LNCAP (cell line): ENCODE data around the gene ELMO1.

Experiments
- TF ChIP-seq, protein P1 (sequence below): fragments of 450-650 bp; IDR thresholded peaks from 2 replicates; pipeline ENCODE4 v1.5.1; 2017; ENCODE audit warnings: mild to moderate bottlenecking

Gene ELMO1

DNA sequence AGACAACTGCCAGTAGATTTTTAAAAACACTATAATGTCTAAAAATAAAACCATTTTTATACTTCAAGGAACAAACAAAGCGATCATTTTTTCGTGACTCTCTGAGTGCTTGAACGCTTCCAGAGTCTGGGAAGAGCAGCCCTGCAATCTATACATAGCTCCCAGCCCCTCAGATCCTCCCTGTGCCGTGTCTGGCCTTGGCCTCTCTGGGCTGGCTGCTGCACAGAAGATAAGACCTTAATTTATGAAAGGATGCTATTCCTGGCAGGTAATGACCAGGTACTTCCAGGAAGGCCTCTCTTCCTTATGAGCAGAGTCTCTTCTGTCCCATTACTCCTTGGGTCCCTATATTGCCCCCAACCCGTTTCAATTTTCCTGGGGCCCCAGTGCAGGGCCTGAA is 523.5 kb downstream of the ELMO1 start:
- TF ChIP-seq, protein P1, sequence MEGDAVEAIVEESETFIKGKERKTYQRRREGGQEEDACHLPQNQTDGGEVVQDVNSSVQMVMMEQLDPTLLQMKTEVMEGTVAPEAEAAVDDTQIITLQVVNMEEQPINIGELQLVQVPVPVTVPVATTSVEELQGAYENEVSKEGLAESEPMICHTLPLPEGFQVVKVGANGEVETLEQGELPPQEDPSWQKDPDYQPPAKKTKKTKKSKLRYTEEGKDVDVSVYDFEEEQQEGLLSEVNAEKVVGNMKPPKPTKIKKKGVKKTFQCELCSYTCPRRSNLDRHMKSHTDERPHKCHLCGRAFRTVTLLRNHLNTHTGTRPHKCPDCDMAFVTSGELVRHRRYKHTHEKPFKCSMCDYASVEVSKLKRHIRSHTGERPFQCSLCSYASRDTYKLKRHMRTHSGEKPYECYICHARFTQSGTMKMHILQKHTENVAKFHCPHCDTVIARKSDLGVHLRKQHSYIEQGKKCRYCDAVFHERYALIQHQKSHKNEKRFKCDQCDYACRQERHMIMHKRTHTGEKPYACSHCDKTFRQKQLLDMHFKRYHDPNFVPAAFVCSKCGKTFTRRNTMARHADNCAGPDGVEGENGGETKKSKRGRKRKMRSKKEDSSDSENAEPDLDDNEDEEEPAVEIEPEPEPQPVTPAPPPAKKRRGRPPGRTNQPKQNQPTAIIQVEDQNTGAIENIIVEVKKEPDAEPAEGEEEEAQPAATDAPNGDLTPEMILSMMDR, result no peak

DNA sequence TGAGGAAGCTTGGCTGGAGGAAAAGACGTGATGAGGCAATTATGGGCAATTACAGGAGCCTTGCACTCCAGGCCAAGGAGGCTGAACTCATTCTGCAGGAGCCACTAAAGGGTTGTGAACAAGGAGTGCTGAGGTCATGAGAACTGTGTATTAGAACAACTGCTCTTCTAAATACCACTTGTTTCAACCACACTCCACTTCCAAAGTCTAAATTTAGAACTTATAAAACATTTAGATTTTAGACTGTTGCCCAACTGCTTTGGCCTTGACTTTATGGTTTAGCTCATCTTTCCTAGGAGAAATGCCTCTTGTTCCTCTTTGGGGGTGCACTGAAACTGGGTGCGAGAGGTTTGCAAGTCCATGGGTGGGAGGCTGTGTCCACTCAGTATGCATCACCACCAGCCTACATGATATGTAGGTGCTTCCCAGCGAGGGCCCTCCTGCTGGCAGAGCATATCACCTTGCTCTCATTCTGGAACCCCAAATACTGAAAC is 524.7 kb downstream of the ELMO1 start:
- TF ChIP-seq, protein P1, result no peak

DNA sequence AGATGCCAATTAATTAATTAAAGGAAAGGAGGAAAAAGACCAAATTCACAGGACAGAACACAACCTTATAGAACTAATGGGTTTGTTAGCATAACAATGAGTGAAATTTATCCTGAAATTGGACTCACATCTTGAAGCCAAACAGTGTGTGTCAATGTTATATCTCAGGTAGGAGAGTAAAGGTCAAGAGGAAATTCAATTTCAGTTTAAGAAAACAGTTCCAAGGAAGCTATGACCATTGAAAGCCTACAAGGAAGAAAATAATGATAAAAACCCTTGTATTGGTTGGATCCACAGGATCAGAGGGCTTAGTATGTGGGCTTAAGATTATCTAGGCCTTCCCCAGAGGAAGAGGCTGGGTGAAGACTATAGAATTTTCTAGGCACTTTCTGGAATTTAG is 525.5 kb downstream of the ELMO1 start:
- TF ChIP-seq, protein P1, result no peak

DNA sequence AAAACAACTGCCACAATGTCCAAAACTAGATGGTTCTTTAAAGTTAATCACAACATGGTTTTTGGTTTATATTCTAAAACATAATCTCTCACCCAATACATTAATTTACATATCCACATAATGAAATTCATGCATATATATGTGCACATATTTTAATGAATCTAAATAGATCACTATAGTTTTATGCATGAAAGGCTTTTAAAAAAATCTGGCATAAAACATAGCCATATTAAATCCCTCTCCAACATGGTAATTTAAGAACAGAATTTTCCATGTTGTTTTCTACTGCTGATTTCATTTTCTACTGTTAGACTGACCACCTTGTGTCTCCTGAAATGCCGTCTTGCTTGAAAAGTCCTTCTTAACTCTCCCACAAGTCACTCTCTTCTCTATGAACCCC is 528.2 kb downstream of the ELMO1 start:
- TF ChIP-seq, protein P1, result no peak

DNA sequence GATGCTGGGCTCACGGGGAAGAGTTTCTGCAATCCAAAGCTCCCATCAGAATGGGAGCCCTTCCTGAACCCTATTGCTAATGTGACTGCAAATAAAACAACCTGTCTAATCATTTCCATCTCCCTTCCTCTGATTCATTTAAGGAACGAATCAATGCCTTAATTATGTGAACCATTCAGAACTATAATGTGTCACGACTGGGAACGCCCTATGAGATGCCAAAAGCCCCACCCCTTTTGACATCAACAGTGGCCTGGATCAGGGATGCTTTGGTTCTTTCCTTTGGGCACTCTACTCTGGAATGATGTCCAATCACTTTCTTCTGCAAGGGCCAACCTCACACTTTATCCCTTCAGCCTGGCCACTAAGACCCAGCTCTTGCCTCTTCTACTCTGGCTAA is 528.9 kb downstream of the ELMO1 start:
- TF ChIP-seq, protein P1, result no peak

DNA sequence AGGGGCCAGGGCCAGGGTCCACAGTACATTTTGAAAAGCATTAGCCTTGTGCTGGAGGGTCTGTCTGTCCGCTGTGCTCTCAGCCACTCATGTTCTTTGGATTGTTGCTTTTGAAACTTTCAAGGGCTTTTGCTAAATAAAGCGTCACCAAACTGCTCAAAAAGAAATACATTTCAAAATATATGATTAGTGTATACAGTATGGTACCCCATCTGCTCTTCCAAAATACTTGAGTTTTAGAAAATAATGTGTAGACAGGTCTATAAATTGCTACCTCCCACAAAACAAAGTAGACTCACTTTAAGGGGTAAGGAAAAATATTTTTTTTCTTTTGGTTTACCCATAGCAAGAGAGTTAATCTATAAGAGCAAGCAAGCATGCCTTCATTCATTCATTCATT is 530.1 kb downstream of the ELMO1 start:
- TF ChIP-seq, protein P1, result no peak

DNA sequence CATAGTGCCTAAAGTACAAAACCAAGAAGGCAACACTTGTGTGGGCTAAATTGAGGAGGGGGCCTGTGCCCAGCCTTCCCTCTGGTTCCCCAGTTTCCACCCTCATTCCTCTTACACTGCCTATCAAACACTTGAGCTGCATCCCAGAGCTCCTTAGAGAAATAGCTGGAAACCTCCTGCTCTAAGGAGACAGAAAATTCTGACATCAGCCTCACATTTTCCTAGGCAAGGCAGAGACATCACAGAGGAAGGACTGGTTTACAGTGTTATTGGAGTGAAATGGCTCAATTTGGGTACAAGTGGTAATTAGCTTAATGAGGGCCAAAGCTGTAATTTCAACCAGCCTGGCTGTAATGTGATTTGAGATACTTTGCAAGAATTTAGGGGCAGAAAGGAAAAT is 532.0 kb downstream of the ELMO1 start:
- TF ChIP-seq, protein P1, result no peak

DNA sequence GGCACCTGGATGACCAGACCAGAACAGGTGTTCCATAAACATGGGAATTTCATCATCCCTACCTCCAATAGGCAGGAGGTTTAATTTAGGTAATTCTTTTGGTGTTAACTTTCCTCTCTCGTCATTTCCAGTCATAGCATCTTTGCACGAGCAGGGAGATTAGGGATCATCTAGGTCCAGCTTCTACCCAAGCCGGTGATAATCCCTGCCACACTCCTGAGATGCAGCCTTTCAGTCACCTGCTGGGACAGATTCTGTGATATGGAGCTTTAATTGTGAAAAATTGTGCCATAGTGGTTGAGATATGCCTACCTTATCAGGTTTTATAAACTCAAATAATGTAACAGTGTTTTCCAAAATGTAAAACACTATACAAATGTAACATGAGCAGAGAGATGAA is 532.5 kb downstream of the ELMO1 start:
- TF ChIP-seq, protein P1, result no peak
